Measurements from ENCODE around the gene MIAT. TPM values are rescaled to one million over a fixed set of nuclear protein-coding genes. Genes with fewer than 3 reads are reported as not detected.
A peak's percentile ranks its signal among the peaks of the same experiment; 100 is the strongest.
"Not testable (repeated sequence)": the region's sequence is repeated elsewhere in the genome, so short reads cannot be mapped to it uniquely, and the experiment has no call there.

Gene MIAT
- total and polyA plus RNA-seq, 12 donors: 0.18 to 23.9 (median 3.1) TPM

DNA sequence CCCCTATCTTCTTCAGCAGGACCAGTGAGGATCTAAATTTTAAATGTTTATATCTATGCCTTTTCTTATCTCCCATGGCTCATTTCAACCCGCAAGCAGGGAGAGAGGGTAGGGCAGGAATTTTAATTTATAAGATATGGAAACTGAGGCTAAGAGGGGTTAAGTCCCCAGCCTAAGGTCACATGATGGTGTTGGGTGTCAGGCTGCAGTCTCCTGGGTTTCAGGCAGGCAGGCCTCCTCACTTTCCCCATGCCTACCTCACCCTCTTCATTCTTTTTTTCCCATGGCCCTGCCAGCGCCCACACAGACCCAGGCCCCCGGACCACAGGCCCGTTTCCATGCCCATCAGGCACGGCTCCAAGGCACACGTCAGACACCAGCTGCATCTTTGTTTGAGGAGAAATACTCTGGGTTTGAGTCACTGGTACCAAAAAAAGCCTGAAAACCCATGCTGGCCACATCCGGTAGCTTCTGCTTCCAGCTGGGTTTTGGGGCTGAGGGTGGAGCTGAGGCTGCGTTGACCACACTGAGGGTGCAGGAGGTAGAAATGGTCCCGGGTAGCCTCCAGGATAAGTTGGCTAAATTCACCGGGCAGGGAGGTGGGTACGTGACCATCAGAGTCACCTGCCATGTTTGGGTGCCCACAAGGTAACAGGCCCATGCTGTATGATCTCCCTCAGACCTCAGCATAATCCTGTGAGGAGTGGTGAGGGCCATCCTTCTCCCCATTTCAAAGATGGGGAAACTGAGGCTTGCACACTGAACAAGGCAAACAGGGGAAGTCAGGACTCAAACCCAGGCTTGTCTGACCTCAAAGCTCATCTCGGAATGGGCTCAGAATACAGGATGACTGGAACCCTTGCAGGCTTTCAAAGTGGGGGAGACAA is 47.1 kb upstream of the MIAT start:
- no peaks in the 10 kb centered on the region for H3K4me1 ChIP-seq (replicated peaks in 1 of 2)
- H3K4me3 ChIP-seq: no peak overlapping the region
- no peaks in the 10 kb centered on the region for H3K36me3 ChIP-seq (replicated peaks in 1 of 2)
- WGBS, 4 donors: 69 to 81% (median 78%) methylated on average over 12 of the region's 12 CpGs
- peak in 3 of 7 donors; percentile 19 to 31 (median 20) for DNase-seq
- intact Hi-C loops (cut with DNase I): no loop called here
- no peak overlapping the region for H3K27ac ChIP-seq
- TF ChIP-seq, protein P1, sequence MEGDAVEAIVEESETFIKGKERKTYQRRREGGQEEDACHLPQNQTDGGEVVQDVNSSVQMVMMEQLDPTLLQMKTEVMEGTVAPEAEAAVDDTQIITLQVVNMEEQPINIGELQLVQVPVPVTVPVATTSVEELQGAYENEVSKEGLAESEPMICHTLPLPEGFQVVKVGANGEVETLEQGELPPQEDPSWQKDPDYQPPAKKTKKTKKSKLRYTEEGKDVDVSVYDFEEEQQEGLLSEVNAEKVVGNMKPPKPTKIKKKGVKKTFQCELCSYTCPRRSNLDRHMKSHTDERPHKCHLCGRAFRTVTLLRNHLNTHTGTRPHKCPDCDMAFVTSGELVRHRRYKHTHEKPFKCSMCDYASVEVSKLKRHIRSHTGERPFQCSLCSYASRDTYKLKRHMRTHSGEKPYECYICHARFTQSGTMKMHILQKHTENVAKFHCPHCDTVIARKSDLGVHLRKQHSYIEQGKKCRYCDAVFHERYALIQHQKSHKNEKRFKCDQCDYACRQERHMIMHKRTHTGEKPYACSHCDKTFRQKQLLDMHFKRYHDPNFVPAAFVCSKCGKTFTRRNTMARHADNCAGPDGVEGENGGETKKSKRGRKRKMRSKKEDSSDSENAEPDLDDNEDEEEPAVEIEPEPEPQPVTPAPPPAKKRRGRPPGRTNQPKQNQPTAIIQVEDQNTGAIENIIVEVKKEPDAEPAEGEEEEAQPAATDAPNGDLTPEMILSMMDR (IDR thresholded peaks at IDR 0.05): no peak
- no peak for TF ChIP-seq POLR2A (IDR thresholded peaks at IDR 0.05)
- H3K27me3 ChIP-seq: peaks cover 5% of the 10 kb centered on the region
- no peaks in the 10 kb centered on the region for H3K9me3 ChIP-seq (replicated peaks in 1 of 3)

DNA sequence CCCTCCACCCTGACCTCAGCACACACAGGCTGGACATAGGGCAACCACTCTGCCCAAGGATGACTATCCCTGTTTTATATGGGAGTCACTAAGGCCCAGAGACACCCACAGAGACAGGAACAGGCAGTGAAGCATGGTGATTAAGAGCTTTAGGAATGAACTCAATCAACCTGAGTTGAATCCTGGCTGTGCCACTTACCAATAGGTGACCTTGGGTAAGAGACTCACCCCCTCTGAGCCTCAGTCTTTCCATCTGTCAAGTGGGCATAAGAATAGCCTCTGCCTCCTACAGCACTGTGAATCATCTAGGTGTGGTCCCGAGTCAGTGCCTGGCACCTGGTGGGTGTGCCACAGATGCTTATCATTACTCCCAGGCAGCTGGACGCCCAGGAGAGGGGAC is 46.4 kb upstream of the MIAT start:
- Histone ChIP-seq H3K4me3 (no peak overlapping the region), H3K9me3 (replicated peaks in 1 of 3) (no peaks in the 10 kb centered on the region), H3K36me3 (replicated peaks in 1 of 2) (no peaks in the 10 kb centered on the region), H3K27me3 (peaks cover 5% of the 10 kb centered on the region), H3K4me1 (replicated peaks in 1 of 2) (no peaks in the 10 kb centered on the region), H3K27ac (no peak overlapping the region)
- WGBS, 4 donors: 57 to 68% (median 62%) methylated on average over 2 of the region's 2 CpGs
- no peak for DNase-seq
- TF ChIP-seq, protein P1 (IDR thresholded peaks at IDR 0.05): no peak
- no peak for TF ChIP-seq POLR2A (IDR thresholded peaks at IDR 0.05)
- intact Hi-C loops (cut with DNase I): no loop called here

DNA sequence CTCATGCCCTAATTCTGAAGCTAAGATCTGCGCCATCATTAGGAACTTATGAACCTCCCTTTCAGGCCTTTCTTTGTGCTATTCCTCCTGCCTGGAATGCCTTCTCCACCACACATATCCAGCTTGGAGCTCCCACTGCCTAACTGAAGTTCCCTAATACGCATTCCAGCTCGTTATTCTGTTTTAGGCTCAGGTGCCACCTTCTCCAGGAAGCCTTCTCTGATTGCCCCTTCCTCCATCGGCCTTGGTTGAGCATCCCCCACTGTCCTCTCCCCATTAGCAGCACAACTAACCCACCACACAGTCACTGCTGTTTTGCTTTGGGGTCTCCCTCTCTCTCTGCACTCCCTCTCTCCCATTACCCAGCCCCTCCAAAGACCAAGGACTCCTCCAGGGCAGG is 44.7 kb upstream of the MIAT start:
- Histone ChIP-seq H3K27me3 (peaks cover 5% of the 10 kb centered on the region), H3K4me1 (replicated peaks in 1 of 2) (no peaks in the 10 kb centered on the region), H3K9me3 (replicated peaks in 1 of 3) (no peaks in the 10 kb centered on the region), H3K36me3 (replicated peaks in 1 of 2) (no peaks in the 10 kb centered on the region), H3K4me3 (no peak overlapping the region), H3K27ac (no peak overlapping the region)
- no peak for DNase-seq
- TF ChIP-seq, protein P1 (IDR thresholded peaks at IDR 0.05): no peak
- no peak for TF ChIP-seq POLR2A (IDR thresholded peaks at IDR 0.05)
- WGBS, 4 donors: 81 to 87% (median 85%) methylated on average over 4 of the region's 4 CpGs
- intact Hi-C loops (cut with DNase I): no loop called here

DNA sequence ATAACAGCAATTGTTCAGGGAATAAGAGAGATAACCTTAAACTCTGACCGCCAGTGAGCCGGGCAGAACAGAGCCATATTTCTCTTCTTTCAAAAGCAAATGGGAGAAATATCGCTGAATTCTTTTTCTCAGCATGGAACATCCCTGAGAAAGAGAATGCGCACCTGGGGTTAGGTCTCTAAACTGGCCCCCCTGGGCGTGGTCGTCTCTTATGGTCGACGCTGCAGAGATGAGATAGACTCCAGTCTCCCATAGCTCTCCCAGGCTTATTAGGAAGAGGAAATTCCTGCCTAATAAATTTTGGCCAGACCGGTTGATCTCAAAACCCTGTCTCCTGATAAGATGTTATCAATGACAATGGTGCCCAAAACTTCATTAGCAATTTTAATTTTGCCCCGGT is 43.6 kb upstream of the MIAT start:
- intact Hi-C loops (cut with DNase I); DNase-seq; H3K27me3 ChIP-seq; H3K4me3 ChIP-seq; H3K4me1 ChIP-seq (replicated peaks in 1 of 2); H3K36me3 ChIP-seq (replicated peaks in 1 of 2); H3K27ac ChIP-seq; H3K9me3 ChIP-seq (replicated peaks in 1 of 3): not testable (repeated sequence)
- 29 to 47% (median 36%) methylated on average over 4 to 10 of the region's 10 CpGs for WGBS, 4 donors

DNA sequence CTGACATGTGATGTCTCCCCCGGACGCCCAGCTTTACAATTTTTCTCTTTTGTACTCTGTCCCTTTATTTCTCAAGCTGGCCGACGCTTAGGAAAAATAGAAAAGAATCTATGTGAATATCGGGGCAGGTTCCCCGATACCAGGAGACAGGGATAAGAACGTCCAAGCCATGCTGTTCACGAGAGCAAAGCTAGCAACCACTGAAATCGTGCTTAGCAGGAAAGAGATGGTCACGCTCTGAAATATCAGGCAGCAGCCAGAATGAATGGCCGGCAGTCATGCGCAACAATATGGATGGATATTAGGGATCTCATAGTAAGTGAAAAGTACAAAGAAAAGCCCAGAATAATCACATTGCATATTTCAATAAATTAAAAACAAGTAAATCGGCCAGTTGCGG is 43.1 kb upstream of the MIAT start:
- Histone ChIP-seq H3K36me3 (replicated peaks in 1 of 2) (no peaks in the 10 kb centered on the region), H3K9me3 (replicated peaks in 1 of 3) (no peaks in the 10 kb centered on the region), H3K27ac (no peak overlapping the region), H3K4me1 (replicated peaks in 1 of 2) (no peaks in the 10 kb centered on the region), H3K4me3 (no peak overlapping the region), H3K27me3 (peaks cover 6% of the 10 kb centered on the region)
- DNase-seq: no peak
- WGBS, 4 donors: 58 to 67% (median 67%) methylated on average over 14 of the region's 14 CpGs
- intact Hi-C loops (cut with DNase I): no loop called here
- TF ChIP-seq, protein P1 (IDR thresholded peaks at IDR 0.05): no peak
- no peak for TF ChIP-seq POLR2A (IDR thresholded peaks at IDR 0.05)

Measured in adrenal gland (tissue), 12 donors.